G401.6 (cell line): ENCODE data around the gene YES1.
"Not testable (repeated sequence)": the region's sequence is repeated elsewhere in the genome, so short reads cannot be mapped to it uniquely, and the experiment has no call there.

Experiments used
- FAIRE-seq: peaks from 2 replicates; lab custom pipeline; 2012; peaks lifted over from hg19 to GRCh38; lab: Jason Lieb, UNC

Gene YES1

DNA sequence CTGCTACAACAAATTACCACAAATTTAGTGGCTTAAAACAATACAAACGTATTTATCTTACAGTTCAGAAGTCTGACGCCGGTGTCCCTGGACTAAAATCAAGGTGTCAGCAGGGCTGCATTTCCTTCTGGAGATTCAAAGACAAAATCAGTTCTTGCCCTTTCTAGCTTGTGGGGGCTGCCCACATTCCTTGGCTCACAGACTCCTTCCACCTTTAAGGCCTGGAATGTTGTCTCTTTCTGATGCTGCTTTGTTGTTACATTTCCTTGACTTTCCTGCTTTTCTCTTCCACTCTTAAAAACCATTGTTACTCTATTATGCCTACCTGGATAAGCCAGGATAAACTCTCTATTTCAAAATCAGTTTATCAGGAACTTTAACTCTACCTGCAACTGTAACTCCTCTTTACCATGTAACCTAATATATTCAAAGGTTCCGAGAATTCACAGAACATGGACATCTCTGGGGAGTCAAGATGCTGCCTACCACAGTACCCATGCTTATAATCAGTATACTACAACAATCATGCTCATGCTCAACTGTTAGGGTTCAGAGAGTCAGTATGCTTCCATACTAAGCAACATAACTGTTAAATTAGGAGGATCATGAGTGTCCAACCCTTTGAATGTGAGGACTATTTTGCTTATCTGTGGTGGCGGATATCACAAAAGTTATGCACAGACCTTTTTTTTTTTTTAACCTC, 27.4 kb downstream of the YES1 start:
- FAIRE-seq = no peak

DNA sequence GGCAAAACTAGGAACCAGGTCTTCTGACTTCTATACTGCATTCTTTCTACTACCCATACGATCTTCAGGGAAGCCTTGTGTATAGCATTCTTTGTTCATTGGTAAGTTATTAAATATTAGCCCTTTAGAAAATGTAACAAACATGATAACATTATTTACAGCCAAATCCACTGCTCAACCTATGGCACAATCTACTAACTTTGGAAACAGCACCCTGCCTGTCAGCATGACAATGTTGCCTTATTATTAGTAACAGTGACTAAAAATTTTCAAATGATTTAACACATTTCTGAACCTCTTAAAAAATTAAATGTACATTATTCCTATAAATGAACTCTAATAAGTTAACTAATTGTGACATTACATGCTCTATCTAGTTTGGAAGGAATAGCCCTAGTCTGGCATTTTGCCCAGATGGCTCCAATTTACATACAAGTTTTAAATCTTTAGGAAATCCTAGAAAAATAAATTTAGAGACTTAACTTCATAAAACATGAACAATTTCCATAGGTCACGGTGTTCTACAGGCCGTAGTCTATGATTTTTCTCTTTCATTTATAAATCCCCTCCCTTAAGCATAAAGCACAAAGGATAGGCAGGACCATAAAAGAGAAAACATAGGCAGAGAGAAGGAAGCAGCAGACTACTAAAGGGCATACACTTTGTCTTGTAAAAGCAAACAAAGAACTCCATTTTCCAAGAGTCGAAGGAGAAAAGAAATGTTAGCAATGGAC, 33.7 kb downstream of the YES1 start:
- no peak for FAIRE-seq

DNA sequence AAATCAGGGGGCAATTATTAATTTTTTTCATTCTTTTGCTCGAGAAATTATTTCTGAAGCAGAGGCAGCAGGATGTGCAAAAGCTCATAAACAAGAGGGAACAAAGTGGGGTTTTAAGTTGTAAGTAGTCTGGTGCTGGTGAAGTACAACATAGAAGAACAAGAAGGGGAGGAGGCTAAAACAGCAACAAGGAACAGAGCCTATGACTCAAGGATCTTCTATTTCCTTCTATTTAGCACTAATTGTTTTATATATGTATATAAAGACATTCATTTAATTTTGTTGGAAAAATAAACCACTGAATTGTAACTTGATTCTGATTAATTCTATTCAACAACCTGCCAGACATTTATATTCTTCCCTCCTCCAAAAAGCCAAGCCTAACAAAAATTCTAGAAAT, 35.0 kb downstream of the YES1 start:
- no peak for FAIRE-seq

DNA sequence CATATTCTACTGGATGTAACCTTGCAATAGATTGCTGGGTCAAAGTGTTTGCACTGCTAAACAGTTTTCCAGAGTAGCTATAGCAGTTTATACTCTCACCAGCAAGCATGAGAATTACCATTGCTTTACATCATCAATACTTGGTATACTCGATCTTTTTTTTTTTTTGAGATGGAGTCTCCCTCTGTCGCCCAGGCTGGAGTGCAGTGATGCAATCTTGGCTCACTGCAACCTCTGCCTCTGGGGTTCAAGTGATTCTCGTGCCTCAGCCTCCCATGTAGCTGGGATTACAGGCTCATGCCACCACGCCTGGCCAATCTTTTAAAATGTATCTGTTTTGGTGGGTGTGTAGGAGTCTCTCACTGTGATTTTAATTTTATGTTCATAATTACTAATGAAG, 36.0 kb downstream of the YES1 start:
- FAIRE-seq = not testable (repeated sequence)

DNA sequence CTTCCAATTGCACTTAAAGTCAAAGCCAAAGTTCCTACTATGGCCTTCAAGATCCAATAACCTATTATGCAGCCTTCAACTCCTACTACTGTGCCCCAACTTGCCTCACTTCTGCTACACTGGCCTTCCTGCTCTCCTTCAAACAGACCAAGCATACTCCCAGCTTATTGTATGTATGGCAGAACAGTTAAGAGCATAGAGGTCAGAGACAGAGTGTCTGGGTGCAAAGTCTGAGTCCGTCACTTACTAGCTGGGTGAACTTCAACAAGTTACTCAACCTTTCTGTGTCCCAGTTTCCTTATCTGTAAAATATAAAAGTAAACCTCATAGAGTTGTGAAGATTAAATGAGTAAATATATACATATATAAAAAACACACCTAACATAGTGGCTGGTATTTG, 37.2 kb downstream of the YES1 start:
- FAIRE-seq = no peak

DNA sequence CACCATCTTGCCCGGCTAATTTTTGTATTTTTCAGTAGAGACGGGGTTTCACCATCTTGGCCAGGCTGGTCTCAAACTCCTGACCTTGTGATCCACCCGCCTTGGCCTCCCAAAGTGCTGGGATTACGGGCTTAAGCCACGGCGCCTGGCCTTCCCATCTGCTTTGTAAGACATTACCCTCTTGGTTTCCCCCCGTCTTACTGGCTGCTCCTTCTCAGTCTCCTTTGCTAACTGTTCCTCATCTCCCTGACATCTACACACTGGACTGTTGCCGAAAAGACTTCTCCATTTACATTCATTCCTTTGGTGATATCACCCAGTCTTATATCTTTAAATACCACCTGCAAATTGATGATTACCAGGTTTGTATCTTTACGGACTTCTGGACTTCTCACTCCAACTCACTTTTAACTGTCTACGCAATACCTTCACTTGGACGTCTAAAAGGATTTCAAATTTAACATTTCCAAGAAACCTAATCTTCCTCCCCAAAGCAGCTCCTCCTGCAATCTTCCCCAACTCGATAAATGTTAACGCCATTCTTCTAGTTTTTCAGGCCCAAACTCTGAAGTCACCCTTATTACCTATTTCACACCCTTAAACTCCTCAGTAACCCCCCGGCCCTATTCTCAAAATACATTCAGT, 37.9 kb downstream of the YES1 start:
- FAIRE-seq = no peak

DNA sequence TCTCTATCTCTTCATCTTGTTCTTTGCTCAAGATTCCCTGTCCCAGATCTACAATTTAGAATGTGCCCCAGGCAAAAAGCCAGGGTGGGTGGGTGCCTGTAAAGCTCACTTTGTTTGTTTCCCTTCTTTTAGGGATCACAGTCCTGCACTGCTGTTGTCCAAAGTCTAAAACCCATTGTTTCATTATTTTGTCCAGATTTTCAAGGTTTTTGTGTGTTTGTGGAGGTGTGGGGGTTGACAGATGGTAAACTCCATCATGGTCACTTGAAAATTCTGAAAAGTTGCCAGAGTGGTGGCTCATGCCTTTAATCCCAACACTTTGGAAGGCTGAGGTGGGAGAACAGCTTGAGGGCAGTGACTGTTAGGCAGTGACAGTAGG, 41.5 kb downstream of the YES1 start:
- no peak for FAIRE-seq

DNA sequence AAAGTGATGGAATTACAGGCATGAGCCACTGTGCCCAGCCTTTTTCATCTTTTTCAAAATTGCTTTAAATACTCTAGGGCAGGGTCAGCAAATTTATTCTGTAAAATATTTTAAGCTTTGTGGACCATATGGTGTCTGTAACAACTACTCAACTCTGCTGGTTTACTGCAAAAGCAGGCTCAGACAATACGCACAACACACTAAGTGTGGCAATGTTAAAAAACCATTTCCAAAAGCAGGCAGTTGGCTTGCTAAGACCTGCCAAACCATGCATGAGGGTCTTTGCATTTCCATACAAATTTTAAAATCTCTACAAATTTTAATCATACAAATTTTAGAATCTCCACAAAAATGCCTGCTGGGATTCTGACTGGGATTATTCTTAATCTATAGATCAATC, 44.1 kb downstream of the YES1 start:
- no peak for FAIRE-seq

DNA sequence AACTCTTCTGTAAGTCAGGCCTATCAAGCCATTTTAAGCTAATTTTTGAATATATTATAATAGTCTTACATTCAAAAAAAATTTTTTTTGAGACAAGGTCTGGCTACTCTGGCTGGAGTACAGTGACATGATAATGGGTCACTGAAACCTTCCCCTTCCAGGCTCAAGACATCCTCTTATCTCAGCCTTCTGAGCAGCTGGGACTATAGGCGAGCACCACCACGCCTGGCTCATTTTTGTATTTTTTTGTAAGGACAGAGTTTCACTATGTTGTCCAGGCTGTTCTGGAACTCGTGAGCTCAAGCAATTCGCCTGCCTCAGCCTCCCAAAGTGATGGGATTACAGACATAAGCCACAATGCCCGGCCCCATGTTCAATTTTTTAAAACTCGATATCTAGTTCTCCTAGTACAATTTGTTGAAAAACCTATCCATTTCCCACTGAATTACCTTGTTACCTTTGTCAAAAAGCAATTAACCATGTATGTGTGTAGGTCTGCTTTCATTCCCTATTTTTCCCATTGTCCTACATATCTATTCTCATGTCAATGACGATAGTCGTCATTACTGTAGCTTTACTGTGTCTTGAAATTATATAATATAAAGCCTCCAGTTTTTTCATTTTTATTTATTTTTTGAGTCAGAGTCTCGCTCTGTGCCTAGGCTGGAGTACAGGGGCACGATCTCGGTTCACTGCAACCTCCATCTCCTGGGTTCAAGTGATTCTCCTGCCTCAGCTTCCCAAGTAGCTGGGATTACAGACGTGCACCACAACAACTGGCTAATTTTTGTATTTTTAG, 44.8 kb downstream of the YES1 start:
- no peak for FAIRE-seq

DNA sequence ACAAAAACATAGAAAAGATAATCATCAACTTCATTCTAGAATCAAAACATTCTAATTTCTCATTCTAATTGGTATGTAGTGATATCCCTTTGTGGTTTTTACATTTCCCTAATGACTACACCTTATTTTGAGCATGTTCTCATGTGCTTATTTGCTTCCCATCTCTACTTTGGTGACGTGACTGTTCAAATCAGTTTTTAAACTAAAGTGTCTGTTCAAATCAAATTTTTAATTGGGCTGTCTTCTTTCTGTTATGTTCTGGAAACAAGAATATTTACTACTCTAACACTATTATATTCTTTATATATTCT, 45.5 kb downstream of the YES1 start:
- no peak for FAIRE-seq

DNA sequence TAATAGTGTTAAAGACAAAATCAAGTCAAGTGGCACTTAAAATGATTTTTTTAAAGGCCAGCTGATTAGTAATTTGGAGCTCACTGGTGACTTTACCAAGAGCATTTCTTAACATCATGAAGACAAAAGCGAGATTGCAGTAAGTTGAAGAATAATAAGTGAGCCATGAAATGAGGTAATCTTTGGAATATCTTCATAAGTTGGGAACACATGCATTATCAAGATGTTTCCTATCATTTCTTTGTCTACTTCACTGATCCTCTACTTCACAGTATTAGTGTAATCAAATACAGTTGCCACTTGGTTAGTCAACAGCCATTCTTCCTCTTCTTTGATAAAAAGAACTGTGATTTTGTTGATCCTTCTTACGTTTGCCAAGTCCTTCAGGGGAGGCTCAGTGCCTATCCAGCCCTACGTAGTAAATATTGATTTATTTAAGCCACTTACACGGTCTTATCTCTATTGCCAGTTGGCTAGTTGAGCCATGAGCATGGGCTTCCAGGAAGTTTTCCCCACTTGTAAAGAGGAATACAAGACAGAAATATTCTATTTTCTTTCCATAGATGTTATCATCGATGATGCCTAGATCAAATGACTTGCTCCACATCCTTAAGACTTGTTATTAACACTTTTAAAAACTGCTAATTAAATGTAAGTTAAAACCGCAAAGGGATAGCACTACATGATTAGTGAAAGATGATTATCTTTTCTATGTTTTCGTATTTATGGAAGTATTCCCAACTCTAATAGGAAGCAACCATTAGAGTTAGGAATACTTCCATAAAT, 46.1 kb downstream of the YES1 start:
- FAIRE-seq = no peak

DNA sequence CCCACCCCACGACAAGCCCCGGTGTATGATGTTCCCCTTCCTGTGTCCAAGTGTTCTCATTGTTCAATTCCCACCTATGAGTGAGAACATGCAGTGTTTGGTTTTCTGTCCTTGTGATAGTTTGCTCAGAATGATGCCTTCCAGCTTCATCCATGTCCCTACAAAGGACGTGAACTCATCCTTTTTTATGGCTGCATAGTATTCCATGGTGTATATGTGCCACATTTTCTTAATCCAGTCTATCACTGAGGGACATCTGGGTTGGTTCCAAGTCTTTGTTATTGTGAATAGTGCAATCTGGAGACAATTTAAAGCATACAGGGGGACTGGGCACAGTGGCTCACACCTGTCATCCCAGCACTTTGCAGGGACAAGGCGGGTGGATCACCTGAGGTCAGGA, 52.2 kb downstream of the YES1 start:
- FAIRE-seq = not testable (repeated sequence)

DNA sequence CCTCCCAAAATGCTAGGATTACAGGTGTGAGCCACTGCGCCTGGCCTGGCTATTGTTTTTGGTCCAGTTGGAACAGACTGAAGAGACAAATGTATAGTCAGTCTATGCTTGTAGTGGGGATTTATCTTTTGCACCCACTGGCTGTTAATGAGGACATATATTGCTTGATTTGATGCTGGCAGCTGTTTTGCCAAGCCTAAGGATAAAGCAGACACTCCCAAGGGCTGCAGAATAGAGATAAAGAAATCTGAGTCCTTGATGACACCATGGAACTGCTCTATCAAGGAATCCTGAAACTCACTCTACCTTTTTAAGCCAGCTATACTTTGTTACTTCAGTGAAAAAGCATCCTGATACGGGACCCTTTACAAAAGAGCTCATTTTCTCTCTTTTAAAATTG, 56.5 kb downstream of the YES1 start:
- no peak for FAIRE-seq

DNA sequence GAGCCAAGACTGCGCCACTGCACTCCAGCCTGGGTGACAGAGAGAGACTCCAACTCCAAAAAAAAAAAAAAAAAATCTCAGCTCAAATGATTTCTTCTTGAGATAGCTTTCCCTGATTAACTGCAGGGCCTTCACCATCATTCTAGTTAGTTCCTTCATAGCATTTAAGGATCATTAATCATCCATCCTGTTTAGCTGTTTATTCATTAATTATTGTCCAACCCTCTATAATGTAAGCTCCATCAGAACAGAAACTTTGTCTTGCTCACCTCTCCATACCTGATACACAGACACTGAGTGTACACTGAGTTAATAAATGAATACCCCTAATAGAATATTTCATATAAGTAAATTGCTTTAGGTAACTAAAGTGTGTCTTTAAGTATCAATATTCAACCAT, 57.4 kb downstream of the YES1 start:
- FAIRE-seq = no peak

DNA sequence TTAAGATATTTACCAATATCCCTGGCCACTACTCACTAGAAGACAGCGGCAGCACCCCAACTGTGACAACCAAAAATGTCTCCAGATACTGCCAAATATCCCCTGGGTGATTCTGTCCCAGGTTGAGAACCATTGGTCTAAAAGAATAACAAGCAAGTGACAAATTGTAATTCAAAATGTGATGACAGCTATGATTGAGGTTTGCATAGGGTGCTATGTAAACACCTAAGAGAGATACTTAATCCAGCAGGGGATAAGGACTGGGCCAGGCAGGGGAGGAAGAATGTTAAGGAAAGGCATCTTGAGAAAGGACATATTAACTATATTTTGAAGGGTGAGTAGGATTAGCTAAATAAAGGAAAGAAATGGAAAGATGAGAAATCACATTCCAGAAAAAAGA, 61.6 kb downstream of the YES1 start:
- no peak for FAIRE-seq

DNA sequence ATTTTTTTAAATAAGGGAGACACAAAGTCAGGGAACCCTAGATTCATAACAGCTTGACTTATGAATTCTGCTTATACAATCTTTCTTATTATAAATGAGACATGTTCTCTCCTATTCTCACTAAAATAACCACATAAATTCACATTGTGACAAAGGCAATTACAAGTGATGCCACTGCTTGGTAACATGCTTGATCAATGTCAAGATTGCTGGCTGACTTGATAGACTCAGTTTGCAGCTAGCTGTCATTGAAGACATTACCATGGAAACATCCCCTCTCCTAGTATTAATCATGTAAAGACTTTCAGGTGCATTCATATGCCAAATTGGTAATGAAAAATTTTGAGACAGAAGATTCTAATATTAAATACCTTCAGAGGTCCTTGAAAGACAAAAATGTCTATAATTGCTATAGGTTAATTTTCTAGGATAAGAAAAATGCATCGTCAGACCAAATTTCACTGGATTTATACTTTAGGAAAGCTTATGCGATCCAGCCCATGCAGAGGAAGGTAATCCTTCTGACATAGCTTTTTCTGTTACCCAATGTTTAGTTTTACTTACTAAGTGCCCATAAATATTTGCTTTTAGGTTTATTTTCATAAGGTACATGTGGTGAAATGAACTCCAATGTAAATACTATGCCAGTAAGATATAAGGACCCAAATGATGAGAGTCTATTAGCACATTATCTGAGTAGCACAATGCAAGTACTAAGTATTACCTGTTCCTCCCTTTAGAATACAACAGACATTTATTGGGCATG, 67.0 kb downstream of the YES1 start:
- FAIRE-seq = no peak

DNA sequence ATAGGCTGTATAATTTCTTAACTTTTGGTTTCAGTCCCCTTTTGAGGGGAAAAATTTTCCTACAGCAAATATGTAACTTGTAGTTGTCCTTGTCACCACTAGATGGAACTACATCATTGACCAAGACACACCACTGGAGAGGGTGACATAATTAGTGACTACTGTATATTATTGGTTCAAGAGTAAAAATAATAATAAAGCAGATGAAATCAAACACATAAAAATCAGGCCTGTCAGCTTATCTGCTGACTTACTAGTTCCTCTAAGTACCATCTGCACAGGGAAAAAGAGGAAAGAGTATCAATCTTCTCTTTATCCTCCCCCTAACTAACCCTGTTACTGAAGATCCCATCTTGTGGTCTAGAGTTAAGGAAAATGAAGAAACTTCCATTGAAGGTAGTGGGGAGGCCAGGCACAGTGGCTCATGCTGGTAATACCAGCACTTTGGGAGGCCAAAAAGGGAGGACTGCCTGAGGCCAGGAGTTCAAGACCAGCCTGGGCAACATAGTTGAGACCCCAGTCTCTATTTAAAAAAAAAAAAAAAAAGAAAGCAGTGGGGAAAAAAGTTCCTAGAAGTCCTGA, 70.0 kb downstream of the YES1 start:
- FAIRE-seq = peak; percentile 96

DNA sequence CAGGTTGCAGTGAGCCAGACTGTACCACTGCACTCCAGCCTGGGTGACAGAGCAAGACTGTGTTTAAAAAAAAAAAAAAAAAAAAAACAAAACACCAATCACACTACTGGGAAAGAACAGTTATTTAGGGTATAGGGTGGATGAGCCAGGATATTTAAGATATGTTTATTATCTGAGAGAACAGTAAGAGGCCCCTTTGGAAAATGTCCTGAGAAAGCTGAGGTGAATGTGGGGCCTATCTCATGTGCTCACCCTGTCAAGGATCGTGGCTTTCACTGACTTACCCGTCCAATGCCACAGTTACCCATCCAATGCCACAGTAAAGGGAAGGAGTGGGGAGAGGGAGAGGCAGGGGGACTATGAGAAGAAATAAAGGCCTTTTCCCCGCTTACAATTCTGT, 79.7 kb downstream of the YES1 start:
- no peak for FAIRE-seq

DNA sequence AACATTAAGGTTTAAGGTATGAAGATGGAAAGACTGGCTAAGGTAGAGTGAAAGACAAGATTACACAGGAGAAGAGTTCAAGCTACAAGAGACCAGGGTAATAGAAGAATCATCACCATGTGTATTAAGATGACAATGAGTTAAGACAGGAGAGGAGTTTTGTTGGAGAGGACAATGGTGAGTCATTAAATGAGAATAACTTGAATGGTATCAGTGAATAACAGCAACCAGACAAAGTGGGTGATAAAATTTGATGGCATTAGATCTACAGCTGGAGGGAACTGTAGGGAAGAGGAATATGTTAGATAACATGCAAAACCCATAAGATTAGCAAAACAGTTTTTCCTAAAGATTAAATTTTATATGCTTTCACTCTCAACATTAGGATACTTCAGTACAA, 80.9 kb downstream of the YES1 start:
- FAIRE-seq = no peak

DNA sequence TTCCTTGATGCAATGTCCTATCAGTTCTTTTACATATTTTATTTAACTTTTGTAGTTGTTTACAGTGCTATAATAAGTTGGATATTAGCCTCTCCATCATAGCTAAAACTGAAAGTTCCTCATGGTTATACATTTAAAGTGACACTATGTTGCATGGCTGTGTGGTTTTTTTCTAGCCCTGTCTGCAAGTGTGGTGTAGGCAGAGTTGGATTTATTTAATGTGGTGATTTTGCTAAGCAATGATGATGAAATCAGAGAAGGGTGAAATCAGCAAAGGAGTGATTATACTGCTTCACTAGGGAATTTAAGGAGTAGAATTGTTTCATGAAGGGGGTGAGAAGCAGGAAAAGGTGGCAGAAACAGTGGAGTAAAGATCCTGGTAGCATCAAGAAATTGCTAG, 81.3 kb downstream of the YES1 start:
- FAIRE-seq = no peak

DNA sequence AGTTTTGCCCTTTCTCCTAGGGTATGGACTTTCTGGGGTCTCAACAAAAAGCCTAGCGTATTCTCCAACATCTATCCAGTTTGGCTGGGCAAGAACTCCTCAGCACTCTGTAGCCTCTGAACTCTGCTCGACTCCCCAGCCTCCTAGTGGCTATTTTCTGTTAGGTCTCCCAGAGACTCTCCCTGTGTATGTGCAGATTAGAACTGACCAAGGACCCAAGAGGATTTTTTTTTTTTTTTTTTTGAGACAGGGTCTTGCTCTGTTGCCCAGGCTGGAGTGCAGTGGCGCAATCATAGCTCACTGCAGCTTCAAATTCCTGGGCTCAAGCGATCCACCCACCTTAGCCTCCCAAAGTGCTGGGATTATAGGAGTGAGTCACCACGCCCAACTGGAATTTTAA, 81.9 kb downstream of the YES1 start:
- FAIRE-seq = not testable (repeated sequence)
